ENCODE measurements around the gene CHN2.

CHN2 gene

GRCh38 chr7:29190349-29191045 lies 4.1 kb upstream of the CHN2 start:
- H4K5ac ChIP-seq (ENCODE audit: low read length): no peak overlapping the region
- H2BK120ac ChIP-seq (ENCODE audit: low read depth, low read length): no peak overlapping the region
- no peak overlapping the region for H3K4me3 ChIP-seq (ENCODE audit: low read length)
- no peak overlapping the region for H3K4ac ChIP-seq (ENCODE audit: low read depth, low read length)
- H2AK5ac ChIP-seq (ENCODE audit: low read length): no peak overlapping the region
- peak; percentile 59 for DNase-seq
- no peaks in the 10 kb centered on the region for H3K79me2 ChIP-seq (ENCODE audit: control insufficient read depth, insufficient read depth, low read length)
- H3K79me1 ChIP-seq (ENCODE audit: low read length): no peaks in the 10 kb centered on the region
- no peak overlapping the region for H2BK15ac ChIP-seq (replicated peaks; ENCODE audit: low read depth)
- H3K4me1 ChIP-seq (ENCODE audit: control insufficient read depth, low read depth, low read length): peaks cover 4% of the 10 kb centered on the region
- peaks cover 3% of the 10 kb centered on the region for H3K27me3 ChIP-seq (ENCODE audit: insufficient read depth, low read length, poor library complexity)
- H2BK5ac ChIP-seq (ENCODE audit: low read length): no peak overlapping the region
- WGBS (ENCODE audit: extremely low coverage, insufficient coverage, low lambda C conversion rate): no CpG with 5 or more reads among the region's 5 CpGs
- peak overlapping the region; percentile 5 for H3K9ac ChIP-seq (ENCODE audit: low read length)
- no peak overlapping the region for H3K56ac ChIP-seq (ENCODE audit: low read length)
- no peaks in the 10 kb centered on the region for H3K36me3 ChIP-seq (ENCODE audit: control insufficient read depth, insufficient read depth, low read length)
- H3K4me2 ChIP-seq (ENCODE audit: low read length): no peak overlapping the region
- peak overlapping the region; percentile 10 for H3K18ac ChIP-seq (ENCODE audit: low read length)
- no peak overlapping the region for H4K8ac ChIP-seq (ENCODE audit: low read depth, low read length)
- H3K23ac ChIP-seq (ENCODE audit: low read length): no peak overlapping the region
- no peak overlapping the region for H3K27ac ChIP-seq (ENCODE audit: low read depth, low read length)

GRCh38 chr7:29192323-29192722 lies 2.3 kb upstream of the CHN2 start:
- Histone ChIP-seq H3K56ac (ENCODE audit: low read length) (no peak overlapping the region), H3K36me3 (ENCODE audit: control insufficient read depth, insufficient read depth, low read length) (no peaks in the 10 kb centered on the region), H3K23ac (ENCODE audit: low read length) (no peak overlapping the region), H4K8ac (ENCODE audit: low read depth, low read length) (no peak overlapping the region), H3K4me1 (ENCODE audit: control insufficient read depth, low read depth, low read length) (peaks cover 12% of the 10 kb centered on the region), H2BK120ac (ENCODE audit: low read depth, low read length) (no peak overlapping the region), H2AK5ac (ENCODE audit: low read length) (no peak overlapping the region), H2BK15ac (replicated peaks; ENCODE audit: low read depth) (no peak overlapping the region), H3K4ac (ENCODE audit: low read depth, low read length) (no peak overlapping the region), H2BK5ac (ENCODE audit: low read length) (no peak overlapping the region), H3K4me3 (ENCODE audit: low read length) (no peak overlapping the region), H3K9ac (ENCODE audit: low read length) (no peak overlapping the region), H3K79me1 (ENCODE audit: low read length) (no peaks in the 10 kb centered on the region), H3K27ac (ENCODE audit: low read depth, low read length) (no peak overlapping the region), H3K79me2 (ENCODE audit: control insufficient read depth, insufficient read depth, low read length) (no peaks in the 10 kb centered on the region), H3K18ac (ENCODE audit: low read length) (no peak overlapping the region), H3K4me2 (ENCODE audit: low read length) (no peak overlapping the region), H3K27me3 (ENCODE audit: insufficient read depth, low read length, poor library complexity) (peaks cover 9% of the 10 kb centered on the region), H4K5ac (ENCODE audit: low read length) (no peak overlapping the region)
- no peak for DNase-seq
- WGBS (ENCODE audit: extremely low coverage, insufficient coverage, low lambda C conversion rate): no CpG with 5 or more reads among the region's 1 CpG

GRCh38 chr7:29192811-29193210 lies 1.8 kb upstream of the CHN2 start:
- no peak overlapping the region for H3K27ac ChIP-seq (ENCODE audit: low read depth, low read length)
- WGBS (ENCODE audit: extremely low coverage, insufficient coverage, low lambda C conversion rate): no CpG with 5 or more reads among the region's 8 CpGs
- H2BK15ac ChIP-seq (replicated peaks; ENCODE audit: low read depth): no peak overlapping the region
- no peak overlapping the region for H3K4ac ChIP-seq (ENCODE audit: low read depth, low read length)
- H3K27me3 ChIP-seq (ENCODE audit: insufficient read depth, low read length, poor library complexity): peaks cover 9% of the 10 kb centered on the region
- no peak overlapping the region for H2BK5ac ChIP-seq (ENCODE audit: low read length)
- H3K36me3 ChIP-seq (ENCODE audit: control insufficient read depth, insufficient read depth, low read length): no peaks in the 10 kb centered on the region
- H3K4me3 ChIP-seq (ENCODE audit: low read length): no peak overlapping the region
- no peak overlapping the region for H2BK120ac ChIP-seq (ENCODE audit: low read depth, low read length)
- H3K18ac ChIP-seq (ENCODE audit: low read length): peak overlapping the region; percentile 31
- no peak overlapping the region for H3K56ac ChIP-seq (ENCODE audit: low read length)
- H3K23ac ChIP-seq (ENCODE audit: low read length): no peak overlapping the region
- no peak overlapping the region for H3K9ac ChIP-seq (ENCODE audit: low read length)
- no peaks in the 10 kb centered on the region for H3K79me1 ChIP-seq (ENCODE audit: low read length)
- peaks cover 15% of the 10 kb centered on the region for H3K4me1 ChIP-seq (ENCODE audit: control insufficient read depth, low read depth, low read length)
- no peak overlapping the region for H4K5ac ChIP-seq (ENCODE audit: low read length)
- H4K8ac ChIP-seq (ENCODE audit: low read depth, low read length): no peak overlapping the region
- H2AK5ac ChIP-seq (ENCODE audit: low read length): no peak overlapping the region
- no peak overlapping the region for H3K4me2 ChIP-seq (ENCODE audit: low read length)
- no peaks in the 10 kb centered on the region for H3K79me2 ChIP-seq (ENCODE audit: control insufficient read depth, insufficient read depth, low read length)
- DNase-seq: no peak

GRCh38 chr7:29193316-29194205 lies 1.0 kb upstream of the CHN2 start:
- Histone ChIP-seq H2BK120ac (ENCODE audit: low read depth, low read length) (no peak overlapping the region), H3K27ac (ENCODE audit: low read depth, low read length) (no peak overlapping the region), H3K18ac (ENCODE audit: low read length) (peak overlapping the region; percentile 20), H3K36me3 (ENCODE audit: control insufficient read depth, insufficient read depth, low read length) (no peaks in the 10 kb centered on the region), H3K4me2 (ENCODE audit: low read length) (peak overlapping the region; percentile 58), H3K56ac (ENCODE audit: low read length) (peak overlapping the region; percentile 49), H4K8ac (ENCODE audit: low read depth, low read length) (no peak overlapping the region), H3K4ac (ENCODE audit: low read depth, low read length) (no peak overlapping the region), H2BK5ac (ENCODE audit: low read length) (no peak overlapping the region), H3K4me1 (ENCODE audit: control insufficient read depth, low read depth, low read length) (peaks cover 17% of the 10 kb centered on the region), H3K79me2 (ENCODE audit: control insufficient read depth, insufficient read depth, low read length) (no peaks in the 10 kb centered on the region), H2AK5ac (ENCODE audit: low read length) (no peak overlapping the region), H3K4me3 (ENCODE audit: low read length) (no peak overlapping the region), H3K23ac (ENCODE audit: low read length) (no peak overlapping the region), H2BK15ac (replicated peaks; ENCODE audit: low read depth) (no peak overlapping the region), H3K79me1 (ENCODE audit: low read length) (no peaks in the 10 kb centered on the region), H3K27me3 (ENCODE audit: insufficient read depth, low read length, poor library complexity) (peaks cover 9% of the 10 kb centered on the region), H3K9ac (ENCODE audit: low read length) (peak overlapping the region; percentile 54), H4K5ac (ENCODE audit: low read length) (no peak overlapping the region)
- DNase-seq: peak; percentile 29
- no CpG with 5 or more reads among the region's 26 CpGs for WGBS (ENCODE audit: extremely low coverage, insufficient coverage, low lambda C conversion rate)

- H3K23ac ChIP-seq (ENCODE audit: low read length): peak overlapping the region; percentile 82
- no peaks in the 10 kb centered on the region for H3K79me1 ChIP-seq (ENCODE audit: low read length)
- no peak overlapping the region for H3K27ac ChIP-seq (ENCODE audit: low read depth, low read length)
- DNase-seq: peak; percentile 38
- peak overlapping the region; percentile 85 for H3K56ac ChIP-seq (ENCODE audit: low read length)
- no peak overlapping the region for H4K8ac ChIP-seq (ENCODE audit: low read depth, low read length)
- peak overlapping the region; percentile 50 for H3K4me3 ChIP-seq (ENCODE audit: low read length)
- peaks cover 9% of the 10 kb centered on the region for H3K27me3 ChIP-seq (ENCODE audit: insufficient read depth, low read length, poor library complexity)
- no peaks in the 10 kb centered on the region for H3K36me3 ChIP-seq (ENCODE audit: control insufficient read depth, insufficient read depth, low read length)
- no peak overlapping the region for H3K4ac ChIP-seq (ENCODE audit: low read depth, low read length)
- H2BK120ac ChIP-seq (ENCODE audit: low read depth, low read length): no peak overlapping the region
- peak overlapping the region; percentile 61 for H3K9ac ChIP-seq (ENCODE audit: low read length)
- H4K5ac ChIP-seq (ENCODE audit: low read length): no peak overlapping the region
- no peaks in the 10 kb centered on the region for H3K79me2 ChIP-seq (ENCODE audit: control insufficient read depth, insufficient read depth, low read length)
- H3K4me1 ChIP-seq (ENCODE audit: control insufficient read depth, low read depth, low read length): peaks cover 17% of the 10 kb centered on the region
- H3K4me2 ChIP-seq (ENCODE audit: low read length): peak overlapping the region; percentile 81
- H2BK15ac ChIP-seq (replicated peaks; ENCODE audit: low read depth): no peak overlapping the region
- no CpG with 5 or more reads among the region's 40 CpGs for WGBS (ENCODE audit: extremely low coverage, insufficient coverage, low lambda C conversion rate)
- H2BK5ac ChIP-seq (ENCODE audit: low read length): no peak overlapping the region
- no peak overlapping the region for H2AK5ac ChIP-seq (ENCODE audit: low read length)
- H3K18ac ChIP-seq (ENCODE audit: low read length): peak overlapping the region; percentile 20
These were observed 375 bp upstream of the CHN2 start for GRCh38 chr7:29194206-29194593.

All from mesendoderm (in vitro differentiated cells).